Fibroblast of lung (primary cell): ENCODE measurements around the gene CDCA7.

Source experiments
- EZH2 ChIP-seq: IDR thresholded peaks from 2 replicates; pipeline ENCODE4 v1.5.1; 2012; ENCODE audit warnings: low read length, control low read depth, mild to moderate bottlenecking; ENCODE audit errors: missing control alignments
- TF ChIP-seq, protein P1 (sequence below), 2 donors: IDR thresholded peaks in 1 of 2; conservative IDR thresholded peaks in 1 of 2; 1 replicate in 1 of 2; 2 replicates in 1 of 2; pipeline ENCODE4 v1.5.1; 2011 to 2012; ENCODE audit warnings: low read length in 2 of 2, control low read depth in 1 of 2, inconsistent platforms in 1 of 2, low read depth in 1 of 2, mild to moderate bottlenecking in 1 of 2

DNA sequence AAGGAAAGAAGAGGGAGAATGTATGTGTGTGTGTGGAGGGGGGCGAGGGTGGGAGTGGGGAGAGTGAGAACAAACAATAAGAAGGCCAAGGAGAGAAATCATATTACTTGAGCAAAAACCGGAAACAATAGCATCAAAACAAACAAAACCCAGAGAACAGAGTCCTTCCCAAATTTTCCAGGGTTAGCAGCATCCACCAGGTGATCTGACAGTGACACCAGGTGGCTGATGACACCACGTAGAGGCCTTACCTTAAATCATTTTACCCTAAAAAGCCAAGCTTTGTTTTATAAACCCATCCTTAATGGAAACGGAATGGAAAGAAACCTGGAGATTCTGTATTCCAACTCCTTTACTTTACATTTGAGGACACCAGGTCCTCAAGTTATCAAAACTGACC is 42.9 kb downstream of the CDCA7 start:
- TF ChIP-seq, protein P1, sequence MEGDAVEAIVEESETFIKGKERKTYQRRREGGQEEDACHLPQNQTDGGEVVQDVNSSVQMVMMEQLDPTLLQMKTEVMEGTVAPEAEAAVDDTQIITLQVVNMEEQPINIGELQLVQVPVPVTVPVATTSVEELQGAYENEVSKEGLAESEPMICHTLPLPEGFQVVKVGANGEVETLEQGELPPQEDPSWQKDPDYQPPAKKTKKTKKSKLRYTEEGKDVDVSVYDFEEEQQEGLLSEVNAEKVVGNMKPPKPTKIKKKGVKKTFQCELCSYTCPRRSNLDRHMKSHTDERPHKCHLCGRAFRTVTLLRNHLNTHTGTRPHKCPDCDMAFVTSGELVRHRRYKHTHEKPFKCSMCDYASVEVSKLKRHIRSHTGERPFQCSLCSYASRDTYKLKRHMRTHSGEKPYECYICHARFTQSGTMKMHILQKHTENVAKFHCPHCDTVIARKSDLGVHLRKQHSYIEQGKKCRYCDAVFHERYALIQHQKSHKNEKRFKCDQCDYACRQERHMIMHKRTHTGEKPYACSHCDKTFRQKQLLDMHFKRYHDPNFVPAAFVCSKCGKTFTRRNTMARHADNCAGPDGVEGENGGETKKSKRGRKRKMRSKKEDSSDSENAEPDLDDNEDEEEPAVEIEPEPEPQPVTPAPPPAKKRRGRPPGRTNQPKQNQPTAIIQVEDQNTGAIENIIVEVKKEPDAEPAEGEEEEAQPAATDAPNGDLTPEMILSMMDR (conservative IDR thresholded peaks at IDR 0.05 in 1 of 2, IDR thresholded peaks at IDR 0.05 in 1 of 2; ENCODE audit: low read depth in 1 of 2, low read length in 2 of 2) = no peak
- TF ChIP-seq EZH2 = no peak
